Mammary microvascular endothelial cell (primary cell): Measurements from ENCODE around the gene SUPV3L1. TPM values are rescaled to one million over a fixed set of nuclear protein-coding genes. Genes with fewer than 3 reads are reported as not detected.

ENCODE experiments used
- total RNA-seq: library from RNA; depleted of rRNA; stranded (reverse); fragments of >200 nt; gene quantifications from 2 replicates; pipeline ENCODE4 v1.2.3, GENCODE V29; 2015

SUPV3L1 gene
- total RNA-seq = 22.3 and 24.5 TPM in 2 replicates

DNA sequence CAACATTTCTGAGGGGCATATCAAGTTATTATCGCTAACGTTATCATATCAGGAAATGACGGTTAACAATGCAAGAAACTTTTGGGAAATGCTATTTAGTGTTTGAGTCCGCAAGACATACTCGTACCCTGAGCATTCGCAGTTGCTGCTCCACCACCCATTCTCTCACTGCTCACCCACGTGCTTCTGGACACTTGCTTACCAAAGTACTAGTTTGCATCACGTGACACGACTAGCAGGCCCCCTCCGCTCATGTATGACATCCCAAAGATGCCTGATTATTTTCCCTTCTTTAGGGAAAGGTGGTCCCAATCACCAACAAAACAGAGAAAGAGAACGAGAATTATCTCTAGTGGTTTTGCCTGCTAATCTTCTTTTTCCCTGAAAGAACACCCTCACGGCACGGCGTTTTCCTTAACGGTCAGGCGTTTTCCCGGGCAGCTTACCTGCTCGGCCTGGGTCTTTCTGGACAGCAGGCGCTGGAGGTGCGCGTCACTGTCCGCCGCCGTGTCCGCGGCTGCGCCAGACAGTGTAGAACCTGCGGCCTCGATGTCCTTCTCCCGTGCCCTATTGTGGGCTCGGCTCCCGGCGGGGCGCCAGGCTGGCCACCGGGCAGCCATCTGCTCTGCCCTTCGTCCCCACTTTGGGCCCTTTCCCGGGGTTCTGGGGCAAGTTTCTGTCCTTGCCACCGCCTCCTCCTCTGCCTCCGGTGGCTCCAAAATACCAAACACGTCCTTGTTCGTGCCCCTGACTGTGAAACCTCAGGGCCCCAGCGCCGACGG lies at the start of gene SUPV3L1:
Gene SUPV3L1 (plus strand): TSS at position 492 of the 782 bp plus-strand sequence. CDS start 58 bp downstream, at position 550.

DNA sequence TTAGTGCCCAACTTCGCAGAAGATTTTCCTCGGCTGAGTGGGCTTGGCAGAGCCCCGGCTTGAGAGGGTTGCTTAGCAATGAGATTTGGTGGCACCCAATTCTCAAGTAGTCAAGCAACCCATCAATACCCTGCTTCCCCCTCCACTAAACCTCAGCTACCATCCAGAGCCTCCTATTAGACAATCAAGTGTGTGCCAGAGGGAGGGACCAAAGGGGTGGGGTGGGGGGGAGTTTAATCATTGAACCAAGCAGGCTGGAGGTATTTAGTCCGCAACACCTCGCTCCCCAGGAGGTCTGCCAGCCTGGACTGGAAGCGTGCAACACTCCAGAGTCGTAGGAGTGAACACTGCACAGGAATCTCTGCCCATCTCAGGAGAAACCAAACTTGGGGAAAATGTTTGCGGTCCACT lies 40.0 kb downstream of the SUPV3L1 start, which contains the start of gene HKDC1:
Gene HKDC1 (plus strand): TSS at position 292 of the 411 bp plus-strand sequence. CDS start 104 bp downstream, at position 396.

Other genes starting within 250 kb of the SUPV3L1 start
- gene DDX21, start 224.1 kb upstream of the SUPV3L1 start, total RNA-seq = 103 and 105 TPM in 2 replicates
- gene KIFBP, start 191.4 kb upstream of the SUPV3L1 start, total RNA-seq = 53.7 and 55.9 TPM in 2 replicates
- 1,443 and 1,601 TPM in 2 replicates for gene SRGN, start 92.1 kb upstream of the SUPV3L1 start, total RNA-seq
- 39.3 and 40.4 TPM in 2 replicates for gene VPS26A, start 56.1 kb upstream of the SUPV3L1 start, total RNA-seq
- 0.05 TPM in 1 of 2 replicates, not detected in the other for gene HKDC1, start 40.1 kb downstream of the SUPV3L1 start, total RNA-seq
- gene HK1, start 98.3 kb downstream of the SUPV3L1 start, total RNA-seq = 129 and 134 TPM in 2 replicates
- 0.49 TPM in 1 of 2 replicates, not detected in the other for gene TACR2, start 236.7 kb downstream of the SUPV3L1 start, total RNA-seq